MM.1S (cell line): ENCODE results near the gene LRRC10.

Experiments
- EZH2 ChIP-seq: fragments of 300-600 bp; sonication (generic); optimal IDR thresholded peaks from 2 replicates; pipeline ENCODE3; 2017; ENCODE audit warnings: low read depth, mild to moderate bottlenecking, antibody characterized with exemption, low read length, mixed read lengths
- EZH2phosphoT487 ChIP-seq: fragments of 300-600 bp; sonication (generic); IDR thresholded peaks from 2 replicates; pipeline ENCODE4 v1.6.1; 2018; ENCODE audit warnings: antibody characterized with exemption, low read length
- TF ChIP-seq, protein P1 (sequence below): fragments of 300-600 bp; sonication (generic); IDR thresholded peaks from 2 replicates; pipeline ENCODE4 v1.5.1; 2016; ENCODE audit warnings: antibody characterized with exemption, low read length, mixed read lengths

DNA sequence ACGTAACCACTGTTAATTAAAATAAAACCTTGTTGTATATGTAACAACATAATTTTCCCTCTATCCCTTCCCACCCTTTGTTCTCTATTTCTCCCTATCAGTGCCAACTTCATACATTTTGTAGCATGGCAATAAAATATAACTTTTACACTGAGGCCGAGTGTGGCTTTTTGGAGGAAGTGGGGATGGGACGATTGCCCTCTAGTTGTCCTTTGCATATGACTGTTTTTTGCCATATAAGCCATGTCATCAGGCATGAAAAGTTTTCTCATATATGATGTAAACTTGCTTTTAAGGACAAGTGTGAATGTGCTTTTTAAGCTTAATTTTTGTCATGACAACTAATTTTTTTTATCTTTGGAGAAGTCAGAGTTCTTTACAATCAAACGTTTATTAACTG, 31.7 kb downstream of the LRRC10 start:
- TF ChIP-seq, protein P1, sequence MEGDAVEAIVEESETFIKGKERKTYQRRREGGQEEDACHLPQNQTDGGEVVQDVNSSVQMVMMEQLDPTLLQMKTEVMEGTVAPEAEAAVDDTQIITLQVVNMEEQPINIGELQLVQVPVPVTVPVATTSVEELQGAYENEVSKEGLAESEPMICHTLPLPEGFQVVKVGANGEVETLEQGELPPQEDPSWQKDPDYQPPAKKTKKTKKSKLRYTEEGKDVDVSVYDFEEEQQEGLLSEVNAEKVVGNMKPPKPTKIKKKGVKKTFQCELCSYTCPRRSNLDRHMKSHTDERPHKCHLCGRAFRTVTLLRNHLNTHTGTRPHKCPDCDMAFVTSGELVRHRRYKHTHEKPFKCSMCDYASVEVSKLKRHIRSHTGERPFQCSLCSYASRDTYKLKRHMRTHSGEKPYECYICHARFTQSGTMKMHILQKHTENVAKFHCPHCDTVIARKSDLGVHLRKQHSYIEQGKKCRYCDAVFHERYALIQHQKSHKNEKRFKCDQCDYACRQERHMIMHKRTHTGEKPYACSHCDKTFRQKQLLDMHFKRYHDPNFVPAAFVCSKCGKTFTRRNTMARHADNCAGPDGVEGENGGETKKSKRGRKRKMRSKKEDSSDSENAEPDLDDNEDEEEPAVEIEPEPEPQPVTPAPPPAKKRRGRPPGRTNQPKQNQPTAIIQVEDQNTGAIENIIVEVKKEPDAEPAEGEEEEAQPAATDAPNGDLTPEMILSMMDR, result no peak
- TF ChIP-seq EZH2phosphoT487 (no peak), EZH2 (no peak)
